Inferior parietal cortex (tissue), 1 donor: ENCODE results near the gene AKT1.
A peak's percentile ranks its signal among the peaks of the same experiment; 100 is the strongest.
"Not testable (repeated sequence)": the region's sequence is repeated elsewhere in the genome, so short reads cannot be mapped to it uniquely, and the experiment has no call there.

ENCODE experiments used
- DNase-seq: peaks from one replicate; pipeline ENCODE4 v3.0.0-alpha.2; 2016; ENCODE audit errors: extremely low spot score

AKT1 gene

GRCh38 chr14:104818714-104819161 is 23.2 kb upstream of the AKT1 start:
- no peak for DNase-seq

- DNase-seq, result no peak
Measured at GRCh38 chr14:104817930-104818713, 22.6 kb upstream of the AKT1 start.

GRCh38 chr14:104816616-104816884 is 21.0 kb upstream of the AKT1 start:
- DNase-seq, result no peak

DNA sequence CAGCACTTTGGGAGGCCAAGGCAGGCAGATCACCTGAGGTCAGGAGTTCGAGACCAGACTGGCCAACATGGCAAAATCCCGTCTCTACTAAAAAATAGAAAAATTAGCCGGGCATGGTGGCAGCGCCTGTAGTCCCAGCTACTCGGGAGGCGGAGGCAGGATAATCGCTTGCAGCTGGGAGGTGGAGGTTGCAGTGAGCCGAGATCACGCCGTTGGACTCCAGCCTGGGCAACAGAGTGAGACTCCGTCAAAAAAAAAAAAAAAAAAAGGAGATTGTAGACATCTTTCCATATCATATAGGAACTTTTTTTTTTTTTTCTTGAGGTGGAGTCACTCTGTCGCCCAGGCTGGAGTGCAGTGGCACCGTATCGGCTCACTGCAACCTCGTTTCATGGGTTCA is 19.2 kb upstream of the AKT1 start:
- DNase-seq, result not testable (repeated sequence)

GRCh38 chr14:104813286-104813685 is 17.7 kb upstream of the AKT1 start:
- no peak for DNase-seq

DNA sequence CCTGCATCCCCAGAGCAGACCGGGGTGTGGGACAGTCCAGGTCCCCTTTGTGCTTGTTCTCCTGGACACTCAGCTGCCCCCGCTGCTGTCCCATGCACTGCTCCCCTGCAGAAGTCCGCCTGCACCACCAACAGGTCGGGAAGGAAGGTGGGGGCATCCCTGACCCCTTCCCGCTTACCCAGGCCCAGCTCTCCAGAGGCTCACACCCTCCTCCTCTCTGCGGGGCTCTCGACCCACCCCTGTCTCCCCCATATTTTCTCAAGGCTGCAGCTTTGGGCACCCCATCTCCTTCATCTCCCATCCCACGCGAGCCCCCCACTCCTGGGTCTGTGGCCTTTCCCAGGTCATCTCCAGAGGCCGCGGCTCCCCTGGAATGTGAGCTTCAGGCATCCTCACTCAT is 14.8 kb upstream of the AKT1 start:
- no peak for DNase-seq

GRCh38 chr14:104808456-104808855 is 12.9 kb upstream of the AKT1 start:
- no peak for DNase-seq

- no peak for DNase-seq
Measured at GRCh38 chr14:104806625-104807465, 11.3 kb upstream of the AKT1 start.

- DNase-seq, result no peak
Measured at GRCh38 chr14:104805941-104806624, 10.5 kb upstream of the AKT1 start.

DNA sequence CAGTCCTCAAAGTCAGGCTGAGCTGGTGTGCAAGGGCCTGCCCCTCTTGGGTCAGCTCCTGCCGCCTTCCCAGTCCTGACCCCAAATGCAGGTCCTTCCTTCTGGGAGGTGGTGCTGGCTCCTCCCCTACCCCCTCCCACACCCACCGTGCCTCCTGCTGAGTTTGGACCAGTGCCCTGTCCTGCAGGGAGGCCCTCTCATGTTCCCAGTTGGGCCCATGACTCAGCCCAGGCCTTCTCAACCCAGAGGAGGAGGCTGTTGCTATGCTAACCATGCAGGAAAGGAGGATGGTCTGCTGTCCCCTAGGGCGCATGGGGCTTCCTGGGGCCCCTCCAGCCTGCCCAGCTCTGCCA is 9.8 kb upstream of the AKT1 start:
- DNase-seq, result no peak

GRCh38 chr14:104804481-104805325 is 9.2 kb upstream of the AKT1 start:
- no peak for DNase-seq

GRCh38 chr14:104803912-104804410 is 8.4 kb upstream of the AKT1 start:
- no peak for DNase-seq

GRCh38 chr14:104803280-104803911 is 7.8 kb upstream of the AKT1 start:
- DNase-seq, result no peak

DNA sequence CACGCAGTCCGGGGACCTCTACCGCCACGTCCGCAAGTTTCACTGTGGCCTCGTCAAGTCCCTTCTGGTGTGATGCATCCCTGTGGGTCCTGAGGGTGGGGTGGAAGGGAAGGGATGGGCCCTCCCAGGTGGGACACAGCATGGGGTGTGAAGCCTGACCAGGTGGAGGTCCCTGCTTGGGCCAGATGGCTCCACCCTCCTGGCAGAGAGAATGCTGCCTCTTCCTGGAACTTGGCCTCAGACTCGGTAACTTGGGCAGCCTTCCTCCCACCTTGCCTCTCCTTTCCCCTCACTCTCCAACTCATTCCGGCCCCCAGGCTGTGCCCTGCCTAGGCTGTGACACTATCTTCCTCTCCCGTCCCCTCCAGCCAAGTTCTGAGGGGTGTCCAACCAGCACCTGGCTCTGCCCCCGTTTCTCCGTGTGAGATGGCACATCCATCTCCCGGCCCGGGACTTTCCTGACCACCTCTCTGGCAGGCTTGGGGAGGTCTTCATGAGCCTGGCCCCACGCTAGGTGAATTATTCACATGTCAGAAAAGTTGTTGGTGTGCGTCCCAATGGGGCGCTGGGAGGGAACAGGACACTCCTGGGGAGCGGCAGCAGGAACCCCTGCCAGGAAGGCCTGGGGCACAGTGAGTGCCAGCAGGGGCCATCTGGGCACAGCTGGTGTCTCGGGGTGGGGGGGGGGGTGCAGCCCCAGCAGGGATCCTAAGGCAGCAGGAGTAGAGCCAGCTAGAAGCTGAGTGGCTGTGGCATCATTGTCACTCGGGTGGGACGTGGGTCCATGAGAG is 7.0 kb upstream of the AKT1 start:
- no peak for DNase-seq

DNA sequence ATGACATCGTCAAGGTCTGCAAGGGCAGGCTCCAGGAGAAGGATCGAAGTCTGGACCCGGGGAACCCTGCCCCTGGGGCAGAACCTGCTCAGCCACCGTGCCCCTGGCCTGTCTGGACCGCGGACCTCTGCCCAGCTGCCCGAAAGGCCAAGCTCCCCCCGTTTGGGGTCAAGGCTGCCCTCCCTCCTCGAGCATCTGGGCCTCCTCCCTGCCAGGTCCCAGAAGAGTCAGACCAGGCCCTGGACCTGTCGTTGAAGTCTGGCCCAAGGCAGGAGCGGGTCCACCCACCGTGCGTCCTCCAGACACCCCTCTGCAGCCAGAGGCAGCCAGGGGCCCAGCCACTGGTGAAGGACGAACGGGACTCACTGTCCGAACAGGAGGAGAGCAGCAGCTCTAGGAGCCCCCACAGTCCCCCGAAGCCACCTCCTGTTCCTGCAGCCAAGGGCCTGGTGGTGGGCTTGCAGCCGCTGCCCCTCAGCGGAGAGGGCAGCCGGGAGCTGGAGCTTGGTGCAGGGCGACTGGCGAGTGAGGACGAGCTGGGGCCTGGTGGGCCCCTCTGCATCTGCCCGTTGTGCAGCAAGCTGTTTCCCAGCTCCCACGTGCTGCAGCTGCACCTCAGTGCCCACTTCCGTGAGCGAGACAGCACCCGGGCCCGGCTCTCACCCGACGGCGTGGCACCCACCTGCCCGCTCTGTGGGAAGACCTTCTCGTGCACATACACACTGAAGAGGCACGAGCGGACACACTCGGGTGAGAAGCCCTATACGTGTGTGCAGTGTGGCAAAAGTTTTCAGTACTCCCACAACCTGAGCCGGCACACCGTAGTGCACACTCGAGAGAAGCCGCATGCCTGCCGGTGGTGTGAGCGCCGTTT is 6.2 kb upstream of the AKT1 start:
- DNase-seq, result no peak

DNA sequence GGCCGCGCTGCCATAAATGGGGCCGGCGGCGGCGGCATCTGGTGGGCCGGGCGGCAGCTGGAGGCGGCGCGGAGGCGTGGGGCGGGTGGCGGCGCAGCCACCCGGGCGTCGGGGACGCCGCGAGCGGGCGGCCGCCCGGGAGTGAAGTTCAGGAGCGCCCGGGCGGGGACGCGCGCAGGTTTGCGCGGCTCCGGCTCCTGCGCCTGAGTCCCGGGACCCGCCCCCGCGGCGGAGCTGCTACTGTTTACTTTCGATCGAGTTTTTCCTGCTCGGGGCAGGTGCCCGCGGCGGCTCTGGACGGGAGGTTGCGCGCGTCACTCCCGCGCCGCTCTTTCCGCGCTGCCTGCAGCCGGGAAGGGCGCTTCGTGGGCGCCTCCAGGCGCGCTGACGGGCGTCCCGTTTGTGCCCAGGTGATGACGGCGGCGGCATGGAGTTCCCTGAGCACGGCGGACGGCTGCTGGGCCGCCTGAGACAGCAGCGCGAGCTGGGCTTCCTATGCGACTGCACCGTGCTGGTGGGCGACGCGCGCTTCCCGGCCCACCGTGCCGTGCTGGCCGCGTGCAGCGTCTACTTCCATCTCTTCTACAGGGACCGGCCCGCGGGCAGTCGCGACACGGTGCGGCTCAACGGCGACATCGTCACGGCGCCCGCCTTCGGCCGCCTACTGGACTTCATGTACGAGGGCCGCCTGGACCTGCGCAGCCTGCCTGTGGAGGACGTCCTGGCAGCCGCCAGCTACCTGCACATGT is 5.4 kb upstream of the AKT1 start, which contains the start of gene ZBTB42:
Gene ZBTB42, plus strand, starts transcription at position 331 of the 749 bp plus-strand sequence. Its CDS starts 97 bp downstream, at position 428.
- no peak for DNase-seq

DNA sequence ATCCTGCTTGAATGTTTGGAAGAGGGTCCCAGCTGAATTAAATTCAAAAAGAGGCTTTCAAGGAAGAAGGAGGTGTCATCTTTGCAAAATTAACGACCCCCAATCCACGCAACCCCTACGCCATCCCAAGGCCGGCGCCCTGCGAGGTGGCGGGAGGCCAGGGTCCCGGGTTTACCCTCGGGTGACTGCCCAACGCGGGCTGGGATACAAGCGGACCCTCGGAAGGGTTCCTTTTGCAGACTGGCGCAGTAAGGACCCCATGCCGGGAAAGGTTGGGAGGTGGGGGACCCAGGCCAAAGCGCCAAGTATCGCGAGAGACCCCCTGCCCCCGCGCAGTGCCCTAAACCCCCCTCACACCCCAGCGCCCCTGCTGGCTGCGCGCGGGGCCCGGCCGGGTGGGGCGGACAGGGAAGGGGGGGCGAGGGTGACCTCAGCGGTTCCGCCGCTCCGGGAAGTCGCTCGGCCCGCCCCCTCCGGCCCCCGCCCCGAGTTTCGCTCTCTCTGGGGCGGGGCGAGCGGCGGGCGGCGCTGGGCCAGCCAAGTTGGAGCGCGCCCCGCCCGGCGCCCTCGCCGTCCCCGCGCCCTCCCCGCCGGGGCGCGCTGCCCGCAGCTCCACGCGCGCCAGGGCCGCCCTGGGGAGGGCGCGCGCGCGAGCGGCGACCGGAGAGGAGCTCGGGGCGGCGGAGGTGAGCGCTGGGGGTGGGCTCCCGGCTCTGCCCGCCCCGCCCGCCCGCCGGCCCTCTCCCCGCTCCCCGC is 4.6 kb upstream of the AKT1 start:
- peak; percentile 20 for DNase-seq
